Measurements from ENCODE around the gene HBD.

Gene HBD

DNA sequence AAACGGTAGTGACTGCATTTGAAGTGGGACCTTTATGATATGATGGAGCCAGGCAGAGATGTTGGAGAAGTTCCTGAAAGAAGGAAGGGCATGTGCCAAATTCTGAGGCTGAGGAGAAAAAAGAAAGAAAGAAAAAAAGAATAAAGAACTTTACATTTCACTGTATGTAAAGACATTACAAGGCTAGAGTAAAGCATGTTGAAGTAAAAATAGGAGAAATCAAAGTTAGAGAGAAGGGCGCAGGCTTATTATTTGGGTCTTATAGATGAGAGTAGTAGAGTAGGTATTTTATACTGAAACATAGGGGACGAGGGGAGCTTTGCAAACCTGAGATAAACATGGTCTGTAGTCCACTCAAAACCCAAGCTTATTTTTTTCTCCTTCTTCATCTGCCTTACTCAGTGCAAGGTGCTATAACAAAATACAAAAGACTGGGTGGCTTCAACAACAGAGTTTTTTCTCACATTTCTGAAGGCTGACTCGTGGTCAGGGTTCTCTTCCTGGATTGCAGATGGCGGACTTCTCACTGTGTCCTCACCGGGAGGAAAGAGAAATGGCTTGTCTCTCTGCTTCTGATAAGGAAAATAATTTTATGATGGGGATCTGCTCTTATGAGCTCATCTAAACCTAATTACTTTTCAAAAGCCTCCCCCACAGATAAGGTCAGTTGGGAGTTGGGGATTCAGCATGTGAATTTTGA, 12.6 kb upstream of the HBD start:
- no peak for DNase-seq (ENCODE audit: low spot score)
- no peak overlapping the region for H3K9ac ChIP-seq (ENCODE audit: low read depth, low read length, poor library complexity)
- no peaks in the 10 kb centered on the region for H3K36me3 ChIP-seq (replicated peaks in 1 of 2; ENCODE audit: control insufficient read depth in 2 of 2, insufficient read depth in 2 of 2, low read length in 2 of 2)
- H3K4me3 ChIP-seq (ENCODE audit: low read length in 2 of 2) = no peak overlapping the region
- H3K27me3 ChIP-seq (ENCODE audit: control insufficient read depth in 3 of 3, insufficient read depth in 3 of 3, low read depth in 1 of 3, low read length in 3 of 3) = no peaks in the 10 kb centered on the region
- H2AFZ ChIP-seq (ENCODE audit: low read length) = no peak overlapping the region
- no peak overlapping the region for H4K91ac ChIP-seq (ENCODE audit: low read depth, low read length, poor library complexity)
- H2BK5ac ChIP-seq (ENCODE audit: low read length) = no peak overlapping the region
- no peak overlapping the region for H3K18ac ChIP-seq (ENCODE audit: low read length)
- no CpG with 5 or more reads among the region's 6 CpGs for WGBS, 2 donors (ENCODE audit: extremely low coverage in 2 of 2, insufficient read length in 2 of 2, insufficient replicate concordance in 1 of 2)
- no peak overlapping the region for H2BK15ac ChIP-seq (ENCODE audit: low read length)
- no peak overlapping the region for H3K23ac ChIP-seq (ENCODE audit: low read depth, low read length, poor library complexity)
- H3K9me3 ChIP-seq (replicated peaks in 1 of 2; ENCODE audit: control insufficient read depth in 2 of 2, insufficient read depth in 1 of 2, low read depth in 1 of 2, low read length in 2 of 2) = no peaks in the 10 kb centered on the region
- no peak overlapping the region for H3K27ac ChIP-seq (replicated peaks; ENCODE audit: low read length)
- H3K4ac ChIP-seq (ENCODE audit: low read length) = no peak overlapping the region
- H2BK120ac ChIP-seq (ENCODE audit: low read depth, low read length) = no peak overlapping the region
- H3K79me1 ChIP-seq (ENCODE audit: low read depth, low read length) = no peaks in the 10 kb centered on the region
- no peak overlapping the region for H3K4me2 ChIP-seq (ENCODE audit: insufficient read depth, low read length, poor library complexity, severe bottlenecking)
- H4K8ac ChIP-seq (ENCODE audit: low read depth, low read length) = no peak overlapping the region
- H3K4me1 ChIP-seq (ENCODE audit: control insufficient read depth in 2 of 2, insufficient read depth in 1 of 2, low read depth in 1 of 2, low read length in 2 of 2) = no peaks in the 10 kb centered on the region
- no peak overlapping the region for H2BK12ac ChIP-seq (ENCODE audit: low read length)
- no peak overlapping the region for H2AK5ac ChIP-seq (ENCODE audit: low read depth, low read length)
- no peak overlapping the region for H3K14ac ChIP-seq (ENCODE audit: low read length)

- no peak overlapping the region for H2AFZ ChIP-seq (ENCODE audit: low read length)
- no peak overlapping the region for H3K4ac ChIP-seq (ENCODE audit: low read length)
- no peaks in the 10 kb centered on the region for H3K27me3 ChIP-seq (ENCODE audit: control insufficient read depth in 3 of 3, insufficient read depth in 3 of 3, low read depth in 1 of 3, low read length in 3 of 3)
- H3K27ac ChIP-seq (replicated peaks; ENCODE audit: low read length) = no peak overlapping the region
- no peak overlapping the region for H3K4me3 ChIP-seq (ENCODE audit: low read length in 2 of 2)
- H3K23ac ChIP-seq (ENCODE audit: low read depth, low read length, poor library complexity) = no peak overlapping the region
- no peak overlapping the region for H3K14ac ChIP-seq (ENCODE audit: low read length)
- no peaks in the 10 kb centered on the region for H3K79me1 ChIP-seq (ENCODE audit: low read depth, low read length)
- no peak overlapping the region for H2BK15ac ChIP-seq (ENCODE audit: low read length)
- H4K8ac ChIP-seq (ENCODE audit: low read depth, low read length) = no peak overlapping the region
- no peak overlapping the region for H2BK5ac ChIP-seq (ENCODE audit: low read length)
- no peaks in the 10 kb centered on the region for H3K9me3 ChIP-seq (replicated peaks in 1 of 2; ENCODE audit: control insufficient read depth in 2 of 2, insufficient read depth in 1 of 2, low read depth in 1 of 2, low read length in 2 of 2)
- H2BK120ac ChIP-seq (ENCODE audit: low read depth, low read length) = no peak overlapping the region
- H3K4me1 ChIP-seq (ENCODE audit: control insufficient read depth in 2 of 2, insufficient read depth in 1 of 2, low read depth in 1 of 2, low read length in 2 of 2) = no peaks in the 10 kb centered on the region
- no peak for DNase-seq (ENCODE audit: low spot score)
- H3K4me2 ChIP-seq (ENCODE audit: insufficient read depth, low read length, poor library complexity, severe bottlenecking) = no peak overlapping the region
- H3K18ac ChIP-seq (ENCODE audit: low read length) = no peak overlapping the region
- no CpG with 5 or more reads among the region's 2 CpGs for WGBS, 2 donors (ENCODE audit: extremely low coverage in 2 of 2, insufficient read length in 2 of 2, insufficient replicate concordance in 1 of 2)
- H2AK5ac ChIP-seq (ENCODE audit: low read depth, low read length) = no peak overlapping the region
- H2BK12ac ChIP-seq (ENCODE audit: low read length) = no peak overlapping the region
- H4K91ac ChIP-seq (ENCODE audit: low read depth, low read length, poor library complexity) = no peak overlapping the region
- H3K9ac ChIP-seq (ENCODE audit: low read depth, low read length, poor library complexity) = no peak overlapping the region
- no peaks in the 10 kb centered on the region for H3K36me3 ChIP-seq (replicated peaks in 1 of 2; ENCODE audit: control insufficient read depth in 2 of 2, insufficient read depth in 2 of 2, low read length in 2 of 2)
These were observed 10.9 kb upstream of the HBD start for GRCh38 chr11:5245155-5245554.

DNA sequence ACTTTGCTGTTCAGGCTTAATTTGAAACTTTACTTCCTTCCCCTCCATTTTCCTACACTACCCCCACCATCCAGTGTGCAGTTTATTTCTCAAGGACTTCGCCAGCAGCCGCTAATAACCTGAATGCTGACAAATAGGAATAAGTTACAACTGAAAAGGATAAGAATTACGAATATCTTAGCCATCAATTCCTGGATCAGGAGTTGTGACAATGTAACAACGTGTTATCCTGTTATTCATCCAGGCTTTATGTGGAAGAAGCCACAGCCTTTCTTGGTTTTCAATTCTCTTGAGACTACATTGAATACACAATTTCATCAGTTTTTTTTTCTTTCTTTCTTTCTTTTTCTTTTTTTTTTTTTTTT, 9.5 kb upstream of the HBD start:
- Histone ChIP-seq H3K4me3 (ENCODE audit: low read length in 2 of 2) (no peak overlapping the region), H2BK120ac (ENCODE audit: low read depth, low read length) (no peak overlapping the region), H4K8ac (ENCODE audit: low read depth, low read length) (no peak overlapping the region), H3K79me1 (ENCODE audit: low read depth, low read length) (no peaks in the 10 kb centered on the region), H3K36me3 (replicated peaks in 1 of 2; ENCODE audit: control insufficient read depth in 2 of 2, insufficient read depth in 2 of 2, low read length in 2 of 2) (no peaks in the 10 kb centered on the region), H2BK5ac (ENCODE audit: low read length) (no peak overlapping the region), H3K14ac (ENCODE audit: low read length) (no peak overlapping the region), H2AFZ (ENCODE audit: low read length) (no peak overlapping the region), H3K18ac (ENCODE audit: low read length) (no peak overlapping the region), H3K4me2 (ENCODE audit: insufficient read depth, low read length, poor library complexity, severe bottlenecking) (no peak overlapping the region), H3K9ac (ENCODE audit: low read depth, low read length, poor library complexity) (no peak overlapping the region), H3K9me3 (replicated peaks in 1 of 2; ENCODE audit: control insufficient read depth in 2 of 2, insufficient read depth in 1 of 2, low read depth in 1 of 2, low read length in 2 of 2) (no peaks in the 10 kb centered on the region), H3K27ac (replicated peaks; ENCODE audit: low read length) (no peak overlapping the region), H2BK12ac (ENCODE audit: low read length) (no peak overlapping the region), H3K4me1 (ENCODE audit: control insufficient read depth in 2 of 2, insufficient read depth in 1 of 2, low read depth in 1 of 2, low read length in 2 of 2) (no peaks in the 10 kb centered on the region), H3K27me3 (ENCODE audit: control insufficient read depth in 3 of 3, insufficient read depth in 3 of 3, low read depth in 1 of 3, low read length in 3 of 3) (no peaks in the 10 kb centered on the region), H2AK5ac (ENCODE audit: low read depth, low read length) (no peak overlapping the region), H2BK15ac (ENCODE audit: low read length) (no peak overlapping the region), H4K91ac (ENCODE audit: low read depth, low read length, poor library complexity) (no peak overlapping the region), H3K23ac (ENCODE audit: low read depth, low read length, poor library complexity) (no peak overlapping the region), H3K4ac (ENCODE audit: low read length) (no peak overlapping the region)
- WGBS, 2 donors (ENCODE audit: extremely low coverage in 2 of 2, insufficient read length in 2 of 2, insufficient replicate concordance in 1 of 2) = no CpG with 5 or more reads among the region's 4 CpGs
- no peak for DNase-seq (ENCODE audit: low spot score)

DNA sequence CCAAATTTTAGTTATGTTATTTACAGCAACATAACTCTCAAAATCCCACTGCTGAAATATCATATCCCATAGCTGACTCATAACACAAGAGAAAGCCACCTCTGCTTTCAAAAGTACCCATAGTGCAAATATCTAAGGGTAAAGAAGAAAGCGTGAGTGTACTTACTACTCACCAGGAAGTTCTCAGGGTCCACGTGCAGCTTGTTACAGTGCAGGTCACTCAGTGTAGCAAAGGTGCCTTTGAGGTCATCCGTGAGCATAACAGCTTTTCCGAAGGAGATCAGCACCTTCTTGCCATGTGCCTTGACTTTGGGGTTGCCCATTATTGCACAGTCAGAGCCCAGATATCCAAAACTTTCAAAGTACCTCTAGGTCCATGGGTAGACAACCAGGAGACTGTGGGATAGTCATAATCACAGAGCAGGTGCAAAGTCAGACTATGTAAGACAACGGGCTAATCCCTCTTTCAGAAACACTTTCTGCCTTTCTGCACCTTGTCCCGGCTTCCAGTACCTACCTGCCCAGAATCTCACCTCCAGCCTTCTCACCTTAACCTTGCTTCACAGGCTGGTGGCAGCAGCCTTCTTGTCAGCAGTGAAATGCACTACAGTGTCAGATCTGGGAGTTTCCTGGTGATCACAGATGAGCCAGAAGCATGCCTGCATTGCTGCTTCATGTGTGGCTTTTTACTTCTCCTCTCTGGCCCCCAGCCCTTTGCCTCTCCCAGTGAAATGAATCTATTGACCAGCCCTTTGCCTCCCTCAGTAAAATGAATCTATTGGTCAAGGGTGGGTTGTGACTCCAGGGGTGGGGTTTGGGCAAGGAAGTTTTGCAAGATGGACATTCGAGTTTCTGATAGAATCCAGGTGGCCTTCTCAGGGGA, 8.9 kb upstream of the HBD start:
- no peak overlapping the region for H4K91ac ChIP-seq (ENCODE audit: low read depth, low read length, poor library complexity)
- H3K4me2 ChIP-seq (ENCODE audit: insufficient read depth, low read length, poor library complexity, severe bottlenecking) = no peak overlapping the region
- no peak overlapping the region for H3K18ac ChIP-seq (ENCODE audit: low read length)
- H2BK120ac ChIP-seq (ENCODE audit: low read depth, low read length) = no peak overlapping the region
- no peak overlapping the region for H3K23ac ChIP-seq (ENCODE audit: low read depth, low read length, poor library complexity)
- no peak overlapping the region for H4K8ac ChIP-seq (ENCODE audit: low read depth, low read length)
- H3K9ac ChIP-seq (ENCODE audit: low read depth, low read length, poor library complexity) = no peak overlapping the region
- no peak overlapping the region for H3K4ac ChIP-seq (ENCODE audit: low read length)
- WGBS, 2 donors (ENCODE audit: extremely low coverage in 2 of 2, insufficient read length in 2 of 2, insufficient replicate concordance in 1 of 2) = no CpG with 5 or more reads among the region's 7 CpGs
- H3K14ac ChIP-seq (ENCODE audit: low read length) = no peak overlapping the region
- no peak overlapping the region for H2AFZ ChIP-seq (ENCODE audit: low read length)
- no peaks in the 10 kb centered on the region for H3K9me3 ChIP-seq (replicated peaks in 1 of 2; ENCODE audit: control insufficient read depth in 2 of 2, insufficient read depth in 1 of 2, low read depth in 1 of 2, low read length in 2 of 2)
- no peaks in the 10 kb centered on the region for H3K79me1 ChIP-seq (ENCODE audit: low read depth, low read length)
- no peaks in the 10 kb centered on the region for H3K4me1 ChIP-seq (ENCODE audit: control insufficient read depth in 2 of 2, insufficient read depth in 1 of 2, low read depth in 1 of 2, low read length in 2 of 2)
- no peak for DNase-seq (ENCODE audit: low spot score)
- H2BK12ac ChIP-seq (ENCODE audit: low read length) = no peak overlapping the region
- no peaks in the 10 kb centered on the region for H3K27me3 ChIP-seq (ENCODE audit: control insufficient read depth in 3 of 3, insufficient read depth in 3 of 3, low read depth in 1 of 3, low read length in 3 of 3)
- no peak overlapping the region for H2AK5ac ChIP-seq (ENCODE audit: low read depth, low read length)
- H2BK15ac ChIP-seq (ENCODE audit: low read length) = no peak overlapping the region
- no peak overlapping the region for H3K4me3 ChIP-seq (ENCODE audit: low read length in 2 of 2)
- no peaks in the 10 kb centered on the region for H3K36me3 ChIP-seq (replicated peaks in 1 of 2; ENCODE audit: control insufficient read depth in 2 of 2, insufficient read depth in 2 of 2, low read length in 2 of 2)
- H2BK5ac ChIP-seq (ENCODE audit: low read length) = no peak overlapping the region
- H3K27ac ChIP-seq (replicated peaks; ENCODE audit: low read length) = no peak overlapping the region
